IPS-20b (cell line): Measurements from ENCODE around the gene PAF1.

Experiments used
- H3K27ac ChIP-seq: one replicate; pipeline ENCODE4 v1.5.1; 2013; ENCODE audit warnings: low read length
- H3K27me3 ChIP-seq: 2 replicates; pipeline ENCODE4 v1.6.1; 2013; ENCODE audit warnings: mild to moderate bottlenecking, low read length, inconsistent platforms; ENCODE audit not compliant: insufficient read depth
- H3K36me3 ChIP-seq: 2 replicates; pipeline ENCODE4 v1.6.1; 2013; ENCODE audit warnings: low read depth, mild to moderate bottlenecking, inconsistent platforms, low read length, moderate library complexity; ENCODE audit not compliant: insufficient read depth
- H3K4me1 ChIP-seq: 2 replicates; pipeline ENCODE4 v1.6.1; 2013; ENCODE audit warnings: mild to moderate bottlenecking, control low read depth, inconsistent platforms, low read length, moderate library complexity; ENCODE audit not compliant: insufficient read depth
- H3K4me3 ChIP-seq: 2 replicates; pipeline ENCODE4 v1.5.1; 2013; ENCODE audit warnings: mild to moderate bottlenecking, low read length, inconsistent platforms
- H3K9ac ChIP-seq: 2 replicates; pipeline ENCODE4 v1.6.1; 2013; ENCODE audit warnings: low read depth, mild to moderate bottlenecking, inconsistent platforms, low read length, moderate library complexity
- H3K9me3 ChIP-seq: 2 replicates; pipeline ENCODE4 v1.6.1; 2013; ENCODE audit warnings: mild to moderate bottlenecking, low read depth, low read length, inconsistent platforms; ENCODE audit not compliant: insufficient read depth

PAF1 gene

DNA sequence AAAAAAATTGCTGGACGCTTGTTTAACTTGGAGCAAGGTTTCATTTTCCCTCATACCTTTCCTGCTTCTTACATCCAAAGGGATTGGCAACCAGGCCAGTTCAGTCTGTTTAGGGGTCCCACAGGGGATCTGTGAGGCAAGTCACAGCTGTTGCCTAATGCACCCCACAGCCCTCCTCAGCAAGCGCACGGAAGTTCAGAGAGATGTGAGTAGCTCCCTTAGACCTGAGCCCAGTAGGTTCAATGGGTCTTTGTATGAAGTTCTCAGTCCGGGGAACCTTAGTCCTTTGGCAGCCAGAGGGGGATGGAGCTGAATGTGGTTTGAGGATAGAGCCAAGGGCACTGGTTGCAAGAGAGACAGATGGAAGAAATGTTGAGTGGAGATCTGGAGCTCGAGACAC is 35.7 kb downstream of the PAF1 start:
- H3K9me3 ChIP-seq = no peaks in the 10 kb centered on the region
- peaks cover 81% of the 10 kb centered on the region for H3K36me3 ChIP-seq
- no peak overlapping the region for H3K27ac ChIP-seq
- no peak overlapping the region for H3K9ac ChIP-seq
- H3K27me3 ChIP-seq = no peaks in the 10 kb centered on the region
- no peak overlapping the region for H3K4me3 ChIP-seq
- H3K4me1 ChIP-seq = no peaks in the 10 kb centered on the region

DNA sequence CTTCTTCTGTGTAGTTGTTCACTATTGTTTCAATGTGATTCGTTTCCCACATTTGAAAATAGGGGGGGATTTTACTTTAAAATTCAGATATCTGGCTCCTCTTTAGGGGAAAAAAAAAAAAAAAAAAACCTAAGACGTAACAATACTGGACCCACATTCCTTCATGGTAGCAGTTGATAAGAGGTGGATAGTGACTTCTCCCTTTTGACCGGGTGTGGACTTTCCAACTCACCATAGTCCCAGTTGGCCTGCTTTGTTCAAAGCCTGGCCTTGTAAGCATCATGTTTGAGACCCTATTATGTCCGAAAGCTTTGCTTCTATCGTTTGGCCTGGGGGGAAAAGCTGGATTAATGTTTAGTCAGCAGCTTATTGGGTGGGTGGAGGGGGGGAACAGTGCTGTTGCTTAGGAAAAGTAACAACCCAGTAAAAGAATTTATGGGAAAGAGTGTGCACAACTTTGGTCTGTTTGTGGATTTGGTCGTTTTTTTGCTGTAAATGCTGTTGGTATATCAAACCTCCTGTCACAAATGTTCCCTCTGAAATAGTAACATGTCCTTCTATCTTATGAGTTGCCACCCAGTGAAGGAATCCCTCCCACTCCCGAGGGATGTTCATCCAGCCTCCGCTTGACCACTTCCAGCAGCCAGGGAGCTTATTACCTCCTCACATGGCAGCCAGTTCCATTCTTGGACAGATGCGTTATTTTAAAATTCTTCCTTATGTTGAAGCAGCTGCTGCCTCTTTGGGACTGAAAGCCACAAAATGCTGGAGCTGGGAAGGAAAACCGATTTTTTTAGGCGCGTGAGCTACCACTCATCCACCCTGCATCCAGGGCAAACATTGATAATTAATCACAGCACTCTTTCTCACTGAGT is 38.3 kb downstream of the PAF1 start:
- H3K9me3 ChIP-seq = no peaks in the 10 kb centered on the region
- no peaks in the 10 kb centered on the region for H3K27me3 ChIP-seq
- H3K27ac ChIP-seq = no peak overlapping the region
- H3K36me3 ChIP-seq = peaks cover 81% of the 10 kb centered on the region
- no peak overlapping the region for H3K9ac ChIP-seq
- no peak overlapping the region for H3K4me3 ChIP-seq
- H3K4me1 ChIP-seq = no peaks in the 10 kb centered on the region

DNA sequence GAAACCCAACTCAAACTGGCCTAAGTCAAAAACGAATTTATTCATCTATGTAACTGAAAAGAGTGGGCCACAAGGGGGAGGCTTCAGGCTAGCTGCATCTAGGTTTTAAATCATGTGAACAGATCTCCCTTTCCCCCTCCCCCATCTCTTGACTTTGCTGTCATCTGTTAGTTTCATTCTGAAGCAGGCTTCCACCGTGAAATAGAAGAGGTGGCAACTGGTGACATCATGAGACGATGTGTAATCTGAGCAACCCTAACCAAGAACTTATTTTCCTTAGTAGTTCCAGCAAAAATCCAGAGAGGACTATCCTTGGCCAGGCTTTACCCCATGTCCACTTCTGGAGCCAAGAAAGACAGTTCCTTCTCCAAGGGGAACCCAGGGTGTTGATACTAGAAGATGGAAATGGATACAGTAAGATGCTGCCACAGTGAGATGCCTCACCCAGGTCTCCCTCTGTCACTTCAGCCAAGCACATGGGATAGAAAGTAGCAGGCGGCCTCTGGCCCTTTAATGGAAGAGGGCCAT is 39.3 kb downstream of the PAF1 start:
- Histone ChIP-seq H3K27me3 (no peaks in the 10 kb centered on the region), H3K4me3 (no peak overlapping the region), H3K9ac (no peak overlapping the region), H3K4me1 (no peaks in the 10 kb centered on the region), H3K9me3 (no peaks in the 10 kb centered on the region), H3K36me3 (peaks cover 71% of the 10 kb centered on the region), H3K27ac (no peak overlapping the region)

DNA sequence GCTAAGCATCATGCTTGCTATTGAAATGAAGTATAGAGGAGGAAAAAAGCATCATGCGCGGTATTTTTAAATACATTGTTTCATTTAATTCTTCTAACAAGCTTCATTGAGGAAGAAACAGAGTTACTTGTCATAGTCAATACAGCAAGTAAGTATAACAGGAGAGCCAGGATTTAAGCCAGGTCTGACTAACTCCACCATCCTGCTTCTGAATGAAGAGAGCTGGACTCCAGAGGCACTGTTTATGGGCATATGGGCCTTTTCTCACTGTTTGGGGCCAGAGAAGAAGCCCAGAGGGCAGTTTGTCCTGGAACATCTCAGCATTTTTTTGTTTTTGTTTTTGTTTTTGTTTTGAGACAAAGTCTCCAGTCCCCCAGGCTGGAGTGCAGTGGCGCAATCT is 40.8 kb downstream of the PAF1 start:
- Histone ChIP-seq H3K4me3 (no peak overlapping the region), H3K4me1 (no peaks in the 10 kb centered on the region), H3K36me3 (peaks cover 66% of the 10 kb centered on the region), H3K9ac (no peak overlapping the region), H3K9me3 (no peaks in the 10 kb centered on the region), H3K27ac (no peak overlapping the region), H3K27me3 (no peaks in the 10 kb centered on the region)

DNA sequence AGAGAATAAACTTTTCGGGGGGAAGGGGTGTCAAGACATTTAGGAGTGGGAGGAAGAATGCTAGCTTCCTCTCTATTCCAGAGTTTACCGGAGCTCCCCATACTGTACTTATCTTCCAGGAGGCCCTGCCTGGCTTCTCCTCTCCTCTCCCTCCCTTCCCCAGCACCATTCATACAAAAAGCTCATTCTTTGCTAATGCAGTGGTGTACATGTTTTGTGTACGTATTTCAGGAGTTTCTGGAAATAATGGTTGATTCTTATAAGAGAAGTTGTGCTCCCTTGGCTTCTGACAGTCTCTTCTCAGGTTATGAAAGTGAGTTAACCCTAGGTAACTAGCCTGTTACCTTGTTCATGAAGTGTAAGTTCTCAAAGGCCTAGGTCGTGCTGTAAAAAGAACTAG is 41.6 kb downstream of the PAF1 start:
- Histone ChIP-seq H3K9me3 (no peaks in the 10 kb centered on the region), H3K4me3 (no peak overlapping the region), H3K27ac (no peak overlapping the region), H3K4me1 (no peaks in the 10 kb centered on the region), H3K9ac (no peak overlapping the region), H3K27me3 (no peaks in the 10 kb centered on the region), H3K36me3 (peaks cover 60% of the 10 kb centered on the region)

DNA sequence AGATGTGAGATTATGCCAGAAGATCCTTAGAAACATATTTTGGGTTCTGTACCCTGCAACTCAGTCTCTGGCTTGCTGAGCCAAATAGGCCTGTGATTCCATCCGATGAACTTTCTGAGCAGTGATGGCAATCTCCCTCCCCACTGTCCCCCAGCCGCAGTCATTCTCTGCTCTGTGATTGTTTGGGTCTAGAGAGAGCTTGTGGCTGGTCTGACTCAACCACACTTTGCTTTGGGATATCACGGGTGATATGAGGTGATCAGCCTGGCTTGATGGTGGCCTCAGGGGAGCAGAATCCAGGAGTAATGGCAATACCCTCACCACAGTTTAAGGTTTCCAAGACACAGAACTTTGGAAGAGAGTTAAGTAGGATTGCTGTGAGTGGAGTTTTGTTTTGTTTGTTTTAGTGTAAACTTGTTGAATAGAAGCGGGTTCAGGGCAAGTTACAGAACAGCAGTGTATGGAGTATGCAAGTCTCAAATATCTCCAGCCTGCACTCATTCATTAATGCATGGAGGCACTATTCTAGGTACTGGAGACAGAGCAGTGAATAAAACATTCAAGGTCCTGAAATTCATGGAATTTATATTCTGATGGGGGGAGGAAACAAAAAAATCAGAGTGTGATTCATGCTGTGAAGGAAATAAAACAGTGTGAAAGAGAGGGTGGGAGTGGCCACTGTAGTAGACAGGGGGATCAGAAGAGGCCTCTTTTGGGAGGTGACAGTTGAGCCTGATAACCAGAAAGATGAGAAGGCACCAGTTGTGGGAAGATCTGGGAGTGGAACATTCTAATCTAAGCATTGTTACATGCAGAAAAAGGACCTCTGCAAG is 43.4 kb downstream of the PAF1 start:
- H3K27ac ChIP-seq = no peak overlapping the region
- no peak overlapping the region for H3K4me3 ChIP-seq
- no peak overlapping the region for H3K9ac ChIP-seq
- no peaks in the 10 kb centered on the region for H3K27me3 ChIP-seq
- no peaks in the 10 kb centered on the region for H3K9me3 ChIP-seq
- H3K36me3 ChIP-seq = peaks cover 47% of the 10 kb centered on the region
- peaks cover 3% of the 10 kb centered on the region; the same call in 1 of the 2 replicates for H3K4me1 ChIP-seq

DNA sequence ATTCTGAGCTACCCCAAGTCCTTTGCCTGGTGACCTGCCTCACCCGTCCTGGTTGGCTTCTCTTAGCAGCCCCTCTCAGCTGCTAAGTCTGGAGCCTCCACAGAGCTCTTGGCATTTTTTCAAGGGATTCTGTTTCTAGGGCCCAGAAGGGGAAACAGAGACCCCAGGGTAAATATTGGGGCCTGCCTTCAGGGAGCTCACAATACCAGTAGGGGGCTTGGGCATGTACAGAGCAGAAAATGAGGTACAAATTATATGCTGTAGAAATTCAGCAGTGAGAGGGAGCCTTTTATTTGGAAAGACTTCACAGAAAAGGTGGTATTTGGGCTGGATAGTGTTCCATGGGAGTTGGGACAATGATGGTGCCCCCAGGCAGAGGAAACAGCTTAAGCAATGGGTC is 45.0 kb downstream of the PAF1 start:
- Histone ChIP-seq H3K9me3 (no peaks in the 10 kb centered on the region), H3K27me3 (no peaks in the 10 kb centered on the region), H3K36me3 (peaks cover 36% of the 10 kb centered on the region), H3K9ac (no peak overlapping the region), H3K4me1 (peaks cover 3% of the 10 kb centered on the region; the same call in 1 of the 2 replicates), H3K4me3 (no peak overlapping the region), H3K27ac (no peak overlapping the region)

DNA sequence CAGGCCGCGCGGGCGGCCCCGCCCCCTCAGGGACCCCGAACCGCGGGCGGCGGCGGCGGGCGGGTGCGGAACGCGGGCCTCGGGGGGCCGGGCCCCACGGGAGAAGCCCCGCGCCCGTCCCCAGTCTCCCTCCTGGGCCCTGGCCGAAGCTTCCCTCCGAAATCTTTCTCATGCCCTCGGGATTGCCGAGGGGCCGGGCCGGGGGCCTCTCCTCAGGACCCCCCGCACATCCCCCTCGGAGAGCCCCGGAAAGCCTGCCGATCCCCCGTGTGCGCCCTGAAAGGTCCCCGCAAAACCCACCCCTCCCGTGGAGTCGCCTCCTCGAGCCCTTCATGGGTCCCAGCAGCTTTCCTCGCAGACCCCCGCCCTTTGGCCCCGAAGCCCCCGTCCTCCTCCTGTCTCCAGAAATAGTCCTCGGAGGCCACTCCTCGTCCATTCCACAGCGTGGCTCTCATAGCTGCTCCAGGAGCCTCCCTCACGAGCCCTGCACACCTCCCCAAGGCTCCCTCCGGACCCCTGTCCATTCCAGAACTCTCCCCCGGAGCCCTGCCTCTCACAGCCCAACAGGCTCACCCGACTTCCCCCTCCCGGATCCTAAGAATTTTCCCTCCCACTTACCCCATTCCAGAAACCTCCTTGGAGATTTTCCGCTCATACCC is 48.1 kb downstream of the PAF1 start:
- H3K27me3 ChIP-seq = no peaks in the 10 kb centered on the region
- peak overlapping the region; percentile 87; the same call in 1 of the 2 replicates for H3K9ac ChIP-seq
- peaks cover 3% of the 10 kb centered on the region; the same call in 1 of the 2 replicates for H3K4me1 ChIP-seq
- H3K4me3 ChIP-seq = peak overlapping the region; percentile 91
- no peaks in the 10 kb centered on the region for H3K9me3 ChIP-seq
- no peak overlapping the region for H3K27ac ChIP-seq
- peaks cover 13% of the 10 kb centered on the region; the same call in 1 of the 2 replicates for H3K36me3 ChIP-seq

DNA sequence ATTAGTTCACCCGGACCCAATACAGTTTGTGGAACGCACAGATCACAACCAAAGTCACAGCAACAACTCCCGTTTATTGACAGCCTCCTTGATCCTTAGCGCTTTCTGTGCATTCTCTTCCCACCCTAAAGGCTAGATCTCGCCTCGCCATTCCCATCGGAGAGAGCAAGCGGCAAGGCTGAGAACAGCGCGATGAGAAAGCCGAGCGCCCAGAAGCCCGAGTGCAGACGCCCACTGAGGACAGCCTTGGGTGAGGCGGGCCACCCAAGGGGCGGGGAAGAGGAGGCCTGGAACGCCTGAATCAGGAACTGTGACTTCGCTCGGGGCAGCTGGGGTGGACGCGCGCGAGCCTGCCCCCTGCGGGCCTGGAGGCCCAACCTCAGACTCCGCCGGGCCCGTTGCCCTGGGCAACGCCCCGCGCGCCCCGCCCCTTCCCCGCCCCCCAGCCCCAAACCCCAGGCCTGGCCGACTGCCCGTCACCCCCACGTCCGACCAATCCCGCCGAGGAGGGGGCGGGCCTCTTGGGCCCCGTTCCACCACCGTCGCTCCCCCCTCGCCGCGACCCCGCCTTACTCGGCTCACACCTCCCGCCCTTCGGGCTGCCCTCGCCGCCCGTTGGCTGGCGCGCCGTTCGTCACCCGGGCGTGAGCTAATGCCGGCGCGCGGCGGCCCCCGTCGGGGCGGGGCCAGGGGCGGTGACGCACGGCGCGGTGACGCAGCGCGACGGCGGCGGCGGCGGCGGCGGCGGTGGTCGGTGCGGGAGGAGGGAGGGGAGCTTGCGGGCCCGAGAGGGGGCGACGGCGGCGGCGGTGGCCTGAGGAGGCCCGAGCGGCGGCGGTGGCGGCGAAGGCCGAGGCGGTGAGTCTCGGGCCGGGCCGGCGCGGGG is 48.9 kb downstream of the PAF1 start, which contains the start of gene SAMD4B:
Gene SAMD4B, plus strand, starts transcription at position 703 of the 886 bp plus-strand sequence. CDS start 14,473 bp downstream, outside the sequence.
- Histone ChIP-seq H3K27me3 (no peaks in the 10 kb centered on the region), H3K36me3 (peaks cover 12% of the 10 kb centered on the region; the same call in 1 of the 2 replicates), H3K27ac (no peak within 1 kb of the TSS)

DNA sequence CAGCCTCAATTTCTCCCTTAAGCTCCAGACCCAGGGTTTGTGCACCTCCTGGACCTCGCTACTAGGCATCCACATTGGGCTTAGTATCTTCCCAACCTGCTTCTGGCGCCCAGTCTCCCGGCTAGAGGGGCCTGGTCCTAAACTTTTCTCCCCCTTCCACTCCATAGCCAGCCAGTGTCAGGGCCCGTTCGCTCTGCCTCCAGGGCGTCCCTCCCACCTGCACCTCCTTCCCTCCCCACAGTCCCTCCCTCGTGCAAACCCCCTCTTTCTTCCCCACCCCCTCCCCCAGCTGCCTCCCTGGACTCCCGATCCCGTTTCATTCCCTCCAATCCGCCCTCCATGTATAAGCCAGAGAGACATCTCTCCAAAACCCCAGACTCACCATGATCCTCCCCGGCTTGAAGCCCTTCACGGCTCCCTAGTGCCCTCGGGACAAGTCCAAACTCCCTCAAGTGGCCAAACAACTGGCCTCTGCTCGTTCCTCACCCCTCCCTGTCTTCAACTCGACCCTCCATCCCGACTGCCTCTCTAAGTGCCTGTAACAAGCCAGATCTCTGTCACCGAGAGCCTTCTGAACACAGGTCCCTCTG is 49.7 kb downstream of the PAF1 start:
- Histone ChIP-seq H3K36me3 (peaks cover 9% of the 10 kb centered on the region; the same call in 1 of the 2 replicates), H3K4me3 (peak overlapping the region; percentile 99), H3K9ac (peak overlapping the region; percentile 90), H3K9me3 (no peaks in the 10 kb centered on the region), H3K4me1 (peaks cover 3% of the 10 kb centered on the region; the same call in 1 of the 2 replicates), H3K27ac (no peak overlapping the region), H3K27me3 (no peaks in the 10 kb centered on the region)

More for the DNA sequence above, 48.9 kb downstream of the PAF1 start, which contains the start of gene SAMD4B:
- peak within 1 kb of the TSS; percentile 90 for H3K9ac ChIP-seq
- peak within 1 kb of the TSS; percentile 99 for H3K4me3 ChIP-seq
- peaks cover 3% of the 10 kb centered on the region; the same call in 1 of the 2 replicates for H3K4me1 ChIP-seq
- H3K9me3 ChIP-seq = no peaks in the 10 kb centered on the region
